NCI-H345 treated with DMSO at 0.1 percent for 48 hours (cell line): ENCODE measurements around the gene UBAP2L.
"Not testable (repeated sequence)": the region's sequence is repeated elsewhere in the genome, so short reads cannot be mapped to it uniquely, and the experiment has no call there.

Experiments used
- DNase-seq: peaks from one replicate; lab custom pipeline; 2025; ENCODE audit not compliant: unreplicated experiment; lab: John Stamatoyannopoulos, UW

The UBAP2L gene

GRCh38 chr1:154307670-154308270 lies 87.0 kb downstream of the UBAP2L start:
- not testable (repeated sequence) for DNase-seq

- not testable (repeated sequence) for DNase-seq
Observed at GRCh38 chr1:154309136-154309535, 88.4 kb downstream of the UBAP2L start.

GRCh38 chr1:154312229-154313065 lies 91.7 kb downstream of the UBAP2L start:
- DNase-seq: not testable (repeated sequence)

GRCh38 chr1:154313066-154313356 lies 92.3 kb downstream of the UBAP2L start:
- DNase-seq: no peak

- DNase-seq: not testable (repeated sequence)
Observed at GRCh38 chr1:154314226-154314625, 93.5 kb downstream of the UBAP2L start.

DNA sequence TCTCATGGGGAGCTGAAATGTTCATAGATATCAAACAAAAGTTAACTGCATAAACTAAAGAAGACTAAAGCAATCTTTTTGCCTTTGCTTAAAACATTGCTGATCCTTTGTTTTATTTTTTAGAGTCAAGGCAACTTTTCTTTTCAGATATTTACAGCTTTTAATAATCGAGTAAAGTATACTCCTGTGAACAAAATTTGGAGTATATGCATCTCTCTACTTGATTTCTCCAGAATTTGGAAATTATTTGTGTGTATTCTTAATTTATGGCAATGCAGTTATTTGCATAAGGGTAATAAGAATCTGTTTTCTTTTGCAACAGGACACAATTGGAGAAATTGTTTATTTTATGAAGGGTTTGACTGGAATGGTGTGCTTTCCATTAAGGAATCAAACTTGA lies 95.9 kb downstream of the UBAP2L start:
- no peak for DNase-seq

DNA sequence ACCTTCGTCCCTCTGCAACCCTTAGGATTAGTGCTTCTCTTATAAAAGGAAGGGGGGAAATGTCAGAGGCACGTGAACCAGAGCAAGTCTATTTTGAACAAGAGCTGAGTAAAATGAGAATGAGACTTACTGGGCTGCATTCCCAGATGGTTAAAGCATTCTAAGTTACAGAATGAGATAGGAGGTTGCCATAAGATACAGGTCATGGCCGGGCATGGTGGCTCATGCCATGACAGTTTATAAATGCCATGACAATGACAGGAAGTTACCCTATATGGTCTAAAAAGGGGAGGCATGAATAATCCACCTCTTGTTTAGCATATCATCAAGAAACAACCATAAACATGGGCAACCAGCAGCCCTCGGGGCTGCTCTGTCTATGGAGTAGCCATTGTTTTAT lies 97.6 kb downstream of the UBAP2L start:
- no peak for DNase-seq
